Upper lobe of left lung (tissue), 6 donors: ENCODE results near the gene EFNA2. TPM values are rescaled to one million over a fixed set of nuclear protein-coding genes. Genes with fewer than 3 reads are reported as not detected.

Experiments
- ATAC-seq, 2 donors: fragments of 200-7000 bp; cut with Tn5 transposase; one replicate each; pipeline ENCODE4 v1.9.1; 2022; ENCODE audit warnings: mild to moderate bottlenecking in 2 of 2, moderate library complexity in 2 of 2; ENCODE audit not compliant: low FRiP score in 2 of 2
- DNase-seq, 2 donors: peaks; one replicate each; pipeline ENCODE4 v3.0.0-alpha.2; 2019 to 2020
- H3K27ac ChIP-seq, 4 donors: fragments of 200-600 bp; sonication (generic); one replicate each; pipeline ENCODE4 v1.5.1; 2016 to 2019
- H3K27me3 ChIP-seq, 4 donors: fragments of 200-600 bp; sonication (generic); one replicate each; pipeline ENCODE4 v1.5.1; 2017 to 2019
- H3K36me3 ChIP-seq, 4 donors: fragments of 200-600 bp; sonication (generic); one replicate each; pipeline ENCODE4 v1.5.1; 2016 to 2019
- H3K4me1 ChIP-seq, 4 donors: fragments of 200-600 bp; sonication (generic); one replicate each; pipeline ENCODE4 v1.5.1; 2018 to 2019
- H3K4me3 ChIP-seq, 4 donors: fragments of 200-600 bp; sonication (generic); one replicate each; pipeline ENCODE4 v1.5.1; 2017 to 2019; ENCODE audit warnings: mild to moderate bottlenecking in 2 of 4, moderate library complexity in 1 of 4
- H3K9me3 ChIP-seq, 4 donors: fragments of 200-600 bp; sonication (generic); one replicate each; pipeline ENCODE4 v1.5.1; 2018 to 2019
- EP300 ChIP-seq, 4 donors: sonication (generic); formaldehyde crosslinking; IDR thresholded peaks; one replicate each; pipeline ENCODE4 v1.5.1; 2017; ENCODE audit warnings: antibody characterized with exemption in 4 of 4, control low read depth in 2 of 4
- POLR2A ChIP-seq, 4 donors: fragments of 450-650 bp; IDR thresholded peaks; one replicate each; pipeline ENCODE4 v1.5.1; 2016 to 2017; ENCODE audit warnings: antibody characterized with exemption in 4 of 4, mild to moderate bottlenecking in 2 of 4
- POLR2AphosphoS5 ChIP-seq, 2 donors: sonication (generic); formaldehyde crosslinking; IDR thresholded peaks; one replicate each; pipeline ENCODE4 v1.5.1; 2017; ENCODE audit warnings: antibody characterized with exemption in 2 of 2
- WGBS, 2 donors: methylation state at CpG; one replicate each; pipeline ENCODE4 v1.1.5; 2017 to 2018; 5-methylcytosine and 5-hydroxymethylcytosine counted together
- total RNA-seq, 6 donors: library from RNA; depleted of rRNA in 4 of 6; stranded (reverse); fragments of >200 nt in 4 of 6; gene quantifications; one replicate each; pipeline versions ENCODE4 v1.1.0 to v1.2.1, GENCODE V29; 2016 to 2021
- TF ChIP-seq, protein P1 (sequence below), 6 experiments: fragments of 450-650 bp in 4 of 6; fragments of 200-600 bp in 2 of 6; sonication (generic) in 2 of 6; IDR thresholded peaks; one replicate each; pipeline ENCODE4 v1.5.1; 2016 to 2019; ENCODE audit warnings: antibody characterized with exemption in 6 of 6
- donor health status: DM: no; HTN: no; CAD: no; lungs with moderate emphysema.
- donor health status: DM: no; HTN: yes; CAD: no; lungs with severe emphysema.

Gene EFNA2
- total RNA-seq, 6 donors from 2014 or later: not detected

GRCh38 chr19:1270213-1270853, 15.3 kb upstream of the EFNA2 start:
- Histone ChIP-seq H3K27ac (peak overlapping the region; percentile 94 to 100 (median 99)), H3K27me3 (no peaks in the 10 kb centered on the region), H3K36me3 (peaks cover 32 to 50% (median 44%) of the 10 kb centered on the region in 4 donors), H3K4me3 (peak overlapping the region; percentile 65 to 89 (median 75)), H3K9me3 (no peaks in the 10 kb centered on the region), H3K4me1 (peaks cover 85 to 93% (median 87%) of the 10 kb centered on the region in 4 donors)
- TF ChIP-seq, protein P1, sequence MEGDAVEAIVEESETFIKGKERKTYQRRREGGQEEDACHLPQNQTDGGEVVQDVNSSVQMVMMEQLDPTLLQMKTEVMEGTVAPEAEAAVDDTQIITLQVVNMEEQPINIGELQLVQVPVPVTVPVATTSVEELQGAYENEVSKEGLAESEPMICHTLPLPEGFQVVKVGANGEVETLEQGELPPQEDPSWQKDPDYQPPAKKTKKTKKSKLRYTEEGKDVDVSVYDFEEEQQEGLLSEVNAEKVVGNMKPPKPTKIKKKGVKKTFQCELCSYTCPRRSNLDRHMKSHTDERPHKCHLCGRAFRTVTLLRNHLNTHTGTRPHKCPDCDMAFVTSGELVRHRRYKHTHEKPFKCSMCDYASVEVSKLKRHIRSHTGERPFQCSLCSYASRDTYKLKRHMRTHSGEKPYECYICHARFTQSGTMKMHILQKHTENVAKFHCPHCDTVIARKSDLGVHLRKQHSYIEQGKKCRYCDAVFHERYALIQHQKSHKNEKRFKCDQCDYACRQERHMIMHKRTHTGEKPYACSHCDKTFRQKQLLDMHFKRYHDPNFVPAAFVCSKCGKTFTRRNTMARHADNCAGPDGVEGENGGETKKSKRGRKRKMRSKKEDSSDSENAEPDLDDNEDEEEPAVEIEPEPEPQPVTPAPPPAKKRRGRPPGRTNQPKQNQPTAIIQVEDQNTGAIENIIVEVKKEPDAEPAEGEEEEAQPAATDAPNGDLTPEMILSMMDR (IDR thresholded peaks at IDR 0.05): no peak
- no peak for TF ChIP-seq POLR2AphosphoS5 (IDR thresholded peaks at IDR 0.05)
- no peak for TF ChIP-seq EP300 (IDR thresholded peaks at IDR 0.05)
- TF ChIP-seq POLR2A (IDR thresholded peaks at IDR 0.05): no peak
- peak; percentile 58 to 61 for DNase-seq
- no peak for ATAC-seq
- 16 to 22% methylated on average over 7 to 8 of the region's 8 CpGs for WGBS, 2 donors

- DNase-seq: peak; percentile 56 to 85
- peak overlapping the region in 3 of 4 donors; percentile 65 to 89 (median 80) for H3K4me3 ChIP-seq
- H3K4me1 ChIP-seq: peaks cover 79 to 89% (median 81%) of the 10 kb centered on the region in 4 donors
- no peak for ATAC-seq
- peak overlapping the region; percentile 94 to 100 (median 99) for H3K27ac ChIP-seq
- no peaks in the 10 kb centered on the region for H3K9me3 ChIP-seq
- H3K36me3 ChIP-seq: peaks cover 32 to 50% (median 44%) of the 10 kb centered on the region in 4 donors
- WGBS, 2 donors: 63 to 68% methylated on average over 25 to 26 of the region's 26 CpGs
- no peaks in the 10 kb centered on the region for H3K27me3 ChIP-seq
- TF ChIP-seq POLR2AphosphoS5 (IDR thresholded peaks at IDR 0.05): no peak
- TF ChIP-seq POLR2A (IDR thresholded peaks at IDR 0.05): no peak
- TF ChIP-seq, protein P1 (IDR thresholded peaks at IDR 0.05): no peak
- TF ChIP-seq EP300 (IDR thresholded peaks at IDR 0.05): no peak
Observed at GRCh38 chr19:1270854-1271527, 14.7 kb upstream of the EFNA2 start.

DNA sequence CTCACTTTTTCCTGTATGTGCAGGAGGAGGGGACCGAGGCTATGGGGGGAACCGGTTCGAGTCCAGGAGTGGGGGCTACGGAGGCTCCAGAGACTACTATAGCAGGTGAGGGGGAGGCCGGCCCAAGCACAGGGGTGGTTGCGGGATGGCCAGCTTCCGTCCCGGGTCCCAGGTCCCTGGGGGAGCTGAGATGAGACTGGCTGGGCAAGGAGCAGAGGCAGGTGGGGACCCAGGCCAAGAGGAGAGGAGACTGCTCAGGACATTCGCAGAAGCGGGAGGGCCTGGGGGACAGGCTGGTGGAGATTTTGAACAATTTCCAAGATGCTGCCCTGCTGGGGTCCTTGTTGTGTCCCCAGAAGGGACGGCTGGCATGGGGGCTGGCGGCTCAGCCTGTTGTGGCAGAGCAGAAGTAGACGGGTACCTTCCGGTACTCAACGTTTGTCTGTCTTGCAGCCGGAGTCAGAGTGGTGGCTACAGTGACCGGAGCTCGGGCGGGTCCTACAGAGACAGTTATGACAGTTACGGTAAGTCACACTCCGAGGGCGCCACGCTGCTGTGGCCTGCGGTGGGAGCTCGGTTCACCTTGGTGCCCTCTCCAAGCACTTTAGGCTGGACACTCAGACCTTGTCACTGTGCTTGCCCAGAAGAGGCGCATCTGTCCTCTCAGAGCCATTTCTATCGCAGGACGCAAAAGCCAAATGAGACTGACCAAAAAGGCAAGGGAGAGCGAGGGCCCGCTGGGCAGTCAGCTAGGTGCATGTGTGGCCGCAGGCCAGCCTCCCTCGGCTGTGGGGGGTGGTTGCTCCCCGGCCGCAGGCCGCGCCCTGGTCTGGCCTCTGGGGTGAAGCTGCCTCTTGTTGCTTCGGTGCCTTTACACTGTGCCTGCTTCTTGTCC, 13.9 kb upstream of the EFNA2 start:
- 74 to 75% methylated on average over 34 to 36 of the region's 37 CpGs for WGBS, 2 donors
- Histone ChIP-seq H3K27me3 (no peaks in the 10 kb centered on the region), H3K27ac (peak overlapping the region; percentile 94 to 100 (median 99)), H3K36me3 (peaks cover 32 to 50% (median 44%) of the 10 kb centered on the region in 4 donors), H3K9me3 (no peaks in the 10 kb centered on the region), H3K4me1 (peaks cover 79 to 89% (median 81%) of the 10 kb centered on the region in 4 donors), H3K4me3 (peak overlapping the region in 2 of 4 donors; percentile 80 to 89)
- DNase-seq (peak; percentile 59 to 89), ATAC-seq (no peak)
- TF ChIP-seq, protein P1 (IDR thresholded peaks at IDR 0.05): no peak
- peak in 1 of 2 donors; percentile 6 for TF ChIP-seq POLR2AphosphoS5 (IDR thresholded peaks at IDR 0.05)

DNA sequence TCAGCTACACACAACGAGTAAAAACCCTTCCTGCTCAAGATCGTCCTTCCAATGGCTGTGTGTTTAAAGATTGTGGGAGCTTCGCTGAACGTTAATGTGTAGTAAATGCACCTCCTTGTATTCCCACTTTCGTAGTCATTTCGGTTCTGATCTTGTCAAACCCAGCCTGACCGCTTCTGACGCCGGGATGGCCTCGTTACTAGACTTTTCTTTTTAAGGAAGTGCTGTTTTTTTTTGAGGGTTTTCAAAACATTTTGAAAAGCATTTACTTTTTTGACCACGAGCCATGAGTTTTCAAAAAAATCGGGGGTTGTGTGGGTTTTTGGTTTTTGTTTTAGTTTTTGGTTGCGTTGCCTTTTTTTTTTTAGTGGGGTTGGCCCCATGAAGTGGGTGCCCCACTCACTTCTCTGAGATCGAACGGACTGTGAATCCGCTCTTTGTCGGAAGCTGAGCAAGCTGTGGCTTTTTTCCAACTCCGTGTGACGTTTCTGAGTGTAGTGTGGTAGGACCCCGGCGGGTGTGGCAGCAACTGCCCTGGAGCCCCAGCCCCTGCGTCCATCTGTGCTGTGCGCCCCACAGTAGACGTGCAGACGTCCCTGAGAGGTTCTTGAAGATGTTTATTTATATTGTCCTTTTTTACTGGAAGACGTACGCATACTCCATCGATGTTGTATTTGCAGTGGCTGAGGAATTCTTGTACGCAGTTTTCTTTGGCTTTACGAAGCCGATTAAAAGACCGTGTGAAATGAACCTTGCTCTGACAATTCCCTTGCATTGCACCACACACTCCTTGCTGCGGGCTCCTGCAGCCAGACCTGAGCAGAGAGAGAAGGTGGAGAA, 13.0 kb upstream of the EFNA2 start:
- TF ChIP-seq POLR2A (IDR thresholded peaks at IDR 0.05): no peak
- TF ChIP-seq, protein P1 (IDR thresholded peaks at IDR 0.05): no peak
- no peak for TF ChIP-seq POLR2AphosphoS5 (IDR thresholded peaks at IDR 0.05)
- no peak for TF ChIP-seq EP300 (IDR thresholded peaks at IDR 0.05)
- ATAC-seq (no peak), DNase-seq (peak in 1 of 2 donors; percentile 33)
- peak overlapping the region; percentile 45 to 99 (median 74) for H3K27ac ChIP-seq
- peaks cover 72 to 86% (median 75%) of the 10 kb centered on the region in 4 donors for H3K4me1 ChIP-seq
- H3K36me3 ChIP-seq: peaks cover 32 to 53% (median 44%) of the 10 kb centered on the region in 4 donors
- 66 to 67% methylated on average over 32 to 33 of the region's 33 CpGs for whole genome bisulfite sequencing, 2 donors
- H3K4me3 ChIP-seq: peak overlapping the region in 1 of 4 donors; percentile 89
- no peaks in the 10 kb centered on the region for H3K27me3 ChIP-seq
- no peaks in the 10 kb centered on the region for H3K9me3 ChIP-seq
